Kidney (tissue), 14 donors: Measurements from ENCODE around the gene OR4E1. TPM values are rescaled to one million over a fixed set of nuclear protein-coding genes. Genes with fewer than 3 reads are reported as not detected.
"Not testable (repeated sequence)": the region's sequence is repeated elsewhere in the genome, so short reads cannot be mapped to it uniquely, and the experiment has no call there.

Experiments
- DNase-seq, 5 donors: peaks; one replicate each; pipeline ENCODE4 v3.0.0-alpha.2; 2013 to 2020
- FAIRE-seq: peaks from 2 replicates; lab custom pipeline; 2012; peaks lifted over from hg19 to GRCh38; lab: Jason Lieb, UNC
- H3K27ac ChIP-seq, 2 donors: one replicate each; pipeline ENCODE4 v1.7.0; 2013; ENCODE audit warnings: low read depth in 2 of 2, low read length in 2 of 2, inconsistent platforms in 1 of 2
- H3K27me3 ChIP-seq: one replicate; pipeline ENCODE4 v1.7.1; 2013; ENCODE audit warnings: low read length, inconsistent platforms; ENCODE audit not compliant: control insufficient read depth, insufficient read depth
- H3K36me3 ChIP-seq, 3 donors: one replicate each; pipeline versions ENCODE4 v1.7.0 to v1.7.1; 2013; ENCODE audit warnings: low read length in 3 of 3, control low read depth in 1 of 3, inconsistent platforms in 1 of 3; ENCODE audit not compliant: insufficient read depth in 3 of 3, control insufficient read depth in 2 of 3
- H3K4me1 ChIP-seq, 3 donors: one replicate each; pipeline versions ENCODE4 v1.7.0 to v1.7.1; 2013; ENCODE audit warnings: low read length in 3 of 3, inconsistent platforms in 1 of 3, low read depth in 1 of 3; ENCODE audit not compliant: control insufficient read depth in 2 of 3, insufficient read depth in 2 of 3
- H3K4me3 ChIP-seq, 3 donors: one replicate each; pipeline versions ENCODE4 v1.7.0 to v1.8.1; 2013; ENCODE audit warnings: low read length in 3 of 3, control low read depth in 1 of 3, inconsistent platforms in 1 of 3
- H3K9ac ChIP-seq, 3 donors: one replicate each; pipeline versions ENCODE4 v1.7.0 to v1.7.1; 2013; ENCODE audit warnings: low read length in 3 of 3, control low read depth in 1 of 3, inconsistent platforms in 1 of 3
- H3K9me3 ChIP-seq, 3 donors: one replicate each; pipeline versions ENCODE4 v1.7.0 to v1.7.1; 2013; ENCODE audit warnings: low read length in 3 of 3, control low read depth in 1 of 3, inconsistent platforms in 1 of 3; ENCODE audit not compliant: control insufficient read depth in 2 of 3, insufficient read depth in 1 of 3
- CTCF ChIP-seq: IDR thresholded peaks from 3 replicates; pipeline ENCODE4 v1.5.1; 2012; ENCODE audit warnings: mild to moderate bottlenecking, moderate library complexity, borderline replicate concordance; ENCODE audit not compliant: insufficient read depth; ENCODE audit errors: extremely low read depth
- intact Hi-C: fragments of 100-400 bp; cut with DNase I; formaldehyde crosslinking; loops from one replicate; pipeline ENCODE4 v1.11.1; 2022
- polyA plus RNA-seq: library from polyadenylated mRNA; stranded (reverse); fragments of 350-450 nt; fragmentation: Illumina TruSeq; extraction: RNeasy Lipid Tissue Mini Kit (QIAGEN cat#74804); gene quantifications from one replicate; pipeline ENCODE4 v1.2.3, GENCODE V29; 2014; ENCODE audit warnings: low read depth, low replicate concordance; ENCODE audit not compliant: insufficient read depth
- total RNA-seq: library from RNA; stranded (reverse); fragmentation: NEBNext Ultra II Directional; extraction: Animal tissue kit (Norgen Biotek cat#: 25700); gene quantifications from one replicate; pipeline ENCODE4 v1.2.1, GENCODE V29; 2021
- donor health status: control.
- donor health status: control.
- donor health status: control.
- donor health status: control.
- donor health status: control.
- donor health status: DM: yes; HTN: yes; CAD: no.
- donor health status: Normal renal cell carcinoma (clear cell type).

OR4E1 gene
- total and polyA plus RNA-seq, 2 donors from 2014 or later = not detected

- no peak overlapping the region for H3K27ac ChIP-seq
- no peaks in the 10 kb centered on the region for H3K36me3 ChIP-seq
- H3K9ac ChIP-seq = no peak overlapping the region
- FAIRE-seq (no peak), DNase-seq (no peak)
- intact Hi-C loops = no loop called here
- no peak for TF ChIP-seq CTCF
- no peaks in the 10 kb centered on the region for H3K4me1 ChIP-seq
- no peak overlapping the region for H3K4me3 ChIP-seq
- H3K9me3 ChIP-seq = no peaks in the 10 kb centered on the region
- no peaks in the 10 kb centered on the region for H3K27me3 ChIP-seq
Measured at GRCh38 chr14:21643407-21643806, 30.2 kb downstream of the OR4E1 start.

- intact Hi-C loops = no loop called here
- H3K27ac ChIP-seq = no peak overlapping the region
- no peaks in the 10 kb centered on the region for H3K36me3 ChIP-seq
- no peaks in the 10 kb centered on the region for H3K9me3 ChIP-seq
- no peak for FAIRE-seq
- H3K4me3 ChIP-seq = no peak overlapping the region
- DNase-seq = no peak
- H3K27me3 ChIP-seq = no peaks in the 10 kb centered on the region
- no peaks in the 10 kb centered on the region for H3K4me1 ChIP-seq
- TF ChIP-seq CTCF = no peak
- H3K9ac ChIP-seq = no peak overlapping the region
Measured at GRCh38 chr14:21642683-21643082, 30.9 kb downstream of the OR4E1 start.

- Histone ChIP-seq H3K9ac (no peak within 1 kb of the TSS), H3K27ac (no peak within 1 kb of the TSS), H3K27me3 (no peaks in the 10 kb centered on the region), H3K36me3 (no peaks in the 10 kb centered on the region), H3K4me3 (no peak within 1 kb of the TSS), H3K9me3 (no peaks in the 10 kb centered on the region), H3K4me1 (no peaks in the 10 kb centered on the region)
- TF ChIP-seq CTCF = no peak
- FAIRE-seq = no peak
- no peak for DNase-seq
- intact Hi-C loops = no loop called here
Measured at GRCh38 chr14:21634840-21635239, 38.8 kb downstream of the OR4E1 start, which contains the start of gene OR10G2. Gene OR10G2 (minus strand): TSS chr14:21634940. CDS start chr14:21634842, 98 bp downstream.

DNA sequence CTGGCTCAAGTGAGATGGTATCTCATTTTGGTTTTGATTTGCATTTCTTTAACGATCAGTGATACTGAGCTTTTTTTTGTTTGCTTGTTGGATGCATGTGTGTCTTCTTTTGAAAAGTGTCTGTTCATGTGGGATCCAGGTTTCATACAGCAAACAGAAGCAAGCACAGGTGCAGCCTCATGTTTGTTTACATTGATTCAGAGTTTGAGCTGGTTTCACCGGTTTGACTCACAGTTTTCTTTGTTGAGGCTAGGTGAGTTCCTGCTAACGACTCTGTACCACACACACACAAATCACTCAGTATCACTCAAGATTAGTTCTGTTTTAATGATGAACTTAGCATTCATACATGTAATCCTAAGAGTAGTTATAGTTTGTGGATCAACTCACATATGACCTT lies 42.5 kb downstream of the OR4E1 start:
- intact Hi-C loops = no loop called here
- H3K36me3 ChIP-seq = no peaks in the 10 kb centered on the region
- H3K4me1 ChIP-seq = no peaks in the 10 kb centered on the region
- FAIRE-seq = no peak
- no peak overlapping the region for H3K4me3 ChIP-seq
- no peak overlapping the region for H3K9ac ChIP-seq
- H3K9me3 ChIP-seq = no peaks in the 10 kb centered on the region
- no peak for TF ChIP-seq CTCF
- no peaks in the 10 kb centered on the region for H3K27me3 ChIP-seq
- no peak for DNase-seq
- no peak overlapping the region for H3K27ac ChIP-seq

GRCh38 chr14:21630503-21630902 lies 43.1 kb downstream of the OR4E1 start:
- H3K9ac ChIP-seq, H3K9me3 ChIP-seq, H3K27ac ChIP-seq, FAIRE-seq, H3K36me3 ChIP-seq, intact Hi-C loops, H3K4me3 ChIP-seq, H3K27me3 ChIP-seq, DNase-seq, H3K4me1 ChIP-seq: not testable (repeated sequence)
